GM12878 (cell line): Measurements from ENCODE around the gene MAP3K5.

Source experiments
- CHD4 ChIP-seq: fragments of 200-600 bp; sonication (generic); IDR thresholded peaks from 2 replicates; pipeline ENCODE4 v1.6.1; 2016; ENCODE audit warnings: mild to moderate bottlenecking
- CTCF ChIP-seq, 3 experiments: IDR thresholded peaks in 2 of 3; conservative IDR thresholded peaks in 1 of 3; 2 replicates each; pipeline ENCODE4 v1.5.1; 2011; ENCODE audit warnings: low read depth in 3 of 3, low read length in 3 of 3, mild to moderate bottlenecking in 3 of 3, control low read depth in 2 of 3, moderate library complexity in 2 of 3, inconsistent platforms in 1 of 3, mixed read lengths in 1 of 3; ENCODE audit not compliant: control insufficient read depth in 2 of 3, insufficient read depth in 1 of 3; ENCODE audit errors: extremely low read depth in 1 of 3
- MXI1 ChIP-seq: fragments of 150-350 bp; IDR thresholded peaks from 2 replicates; pipeline ENCODE4 v1.6.1; 2011; ENCODE audit warnings: low read depth, mild to moderate bottlenecking, inconsistent platforms, low read length, improper control_type of control experiment
- RCOR1 ChIP-seq: conservative IDR thresholded peaks from 2 replicates; pipeline ENCODE4 v1.6.1; 2012; ENCODE audit warnings: low read depth, low read length, improper control_type of control experiment

DNA sequence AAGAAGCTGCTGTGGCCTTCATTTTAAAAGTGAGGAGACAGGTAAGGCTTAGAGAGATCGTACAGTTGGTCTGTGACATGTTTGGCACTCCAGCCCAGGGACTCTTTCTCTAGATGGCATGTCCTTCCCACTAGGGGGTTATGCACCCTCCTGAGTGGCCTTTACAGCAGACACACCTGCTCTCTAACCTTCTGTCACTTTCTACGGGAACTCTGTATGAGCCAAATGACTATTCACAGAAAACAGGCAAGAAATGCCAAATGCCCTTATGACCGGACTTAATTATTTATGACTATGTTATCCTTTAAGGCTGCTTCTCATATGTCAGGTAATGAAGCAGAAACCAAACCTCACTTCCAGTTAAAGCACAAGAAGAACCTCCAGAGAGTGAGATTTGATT is 91.2 kb downstream of the MAP3K5 start:
- TF ChIP-seq CTCF (IDR thresholded peaks at IDR 0.05 in 2 of 3, conservative IDR thresholded peaks at IDR 0.05 in 1 of 3; ENCODE audit: control insufficient read depth in 2 of 3, extremely low read depth in 1 of 3, insufficient read depth in 1 of 3, low read depth in 3 of 3, low read length in 3 of 3) (no peak), MXI1 (no peak), CHD4 (no peak), RCOR1 (no peak)
